Breast epithelium (tissue), 3 donors: ENCODE data around the gene CNKSR3.

Experiments used
- POLR2A ChIP-seq: fragments of 450-650 bp; IDR thresholded peaks from one replicate; pipeline ENCODE4 v1.6.1; 2016; ENCODE audit warnings: antibody characterized with exemption, mild to moderate bottlenecking, moderate library complexity
- TF ChIP-seq, protein P1 (sequence below), 3 donors: fragments of 450-650 bp; IDR thresholded peaks; one replicate each; pipeline ENCODE4 v1.5.1; 2016 to 2017; ENCODE audit warnings: antibody characterized with exemption in 3 of 3, mild to moderate bottlenecking in 3 of 3, moderate library complexity in 3 of 3

DNA sequence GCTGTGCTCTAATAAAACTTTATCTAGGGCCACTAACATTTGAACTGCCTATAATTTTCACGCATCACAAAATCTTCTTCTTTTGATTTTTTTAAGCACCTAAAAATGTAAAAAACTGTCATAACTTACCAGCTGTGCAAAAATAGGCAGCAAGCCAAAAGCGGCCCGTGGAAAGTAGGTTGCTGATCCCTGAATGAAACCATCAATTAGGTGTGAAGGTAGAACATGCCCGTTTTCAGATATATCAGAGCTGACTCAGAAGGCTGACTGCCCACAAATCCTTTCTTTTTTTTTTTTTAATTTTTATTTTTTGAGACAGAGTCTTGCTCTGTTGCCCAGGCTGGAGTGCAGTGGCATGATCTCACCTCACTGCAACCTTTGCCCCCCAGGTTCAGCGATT, 149.0 kb downstream of the CNKSR3 start:
- TF ChIP-seq POLR2A = no peak
- TF ChIP-seq, protein P1, sequence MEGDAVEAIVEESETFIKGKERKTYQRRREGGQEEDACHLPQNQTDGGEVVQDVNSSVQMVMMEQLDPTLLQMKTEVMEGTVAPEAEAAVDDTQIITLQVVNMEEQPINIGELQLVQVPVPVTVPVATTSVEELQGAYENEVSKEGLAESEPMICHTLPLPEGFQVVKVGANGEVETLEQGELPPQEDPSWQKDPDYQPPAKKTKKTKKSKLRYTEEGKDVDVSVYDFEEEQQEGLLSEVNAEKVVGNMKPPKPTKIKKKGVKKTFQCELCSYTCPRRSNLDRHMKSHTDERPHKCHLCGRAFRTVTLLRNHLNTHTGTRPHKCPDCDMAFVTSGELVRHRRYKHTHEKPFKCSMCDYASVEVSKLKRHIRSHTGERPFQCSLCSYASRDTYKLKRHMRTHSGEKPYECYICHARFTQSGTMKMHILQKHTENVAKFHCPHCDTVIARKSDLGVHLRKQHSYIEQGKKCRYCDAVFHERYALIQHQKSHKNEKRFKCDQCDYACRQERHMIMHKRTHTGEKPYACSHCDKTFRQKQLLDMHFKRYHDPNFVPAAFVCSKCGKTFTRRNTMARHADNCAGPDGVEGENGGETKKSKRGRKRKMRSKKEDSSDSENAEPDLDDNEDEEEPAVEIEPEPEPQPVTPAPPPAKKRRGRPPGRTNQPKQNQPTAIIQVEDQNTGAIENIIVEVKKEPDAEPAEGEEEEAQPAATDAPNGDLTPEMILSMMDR (IDR thresholded peaks at IDR 0.05) = no peak
